ENCODE results near the gene DLST. TPM values are rescaled to one million over a fixed set of nuclear protein-coding genes. Genes with fewer than 3 reads are reported as not detected.

The DLST gene
- total RNA-seq, 4 donors from 2014 or later = 80.9 to 91.6 (median 83.5) TPM

GRCh38 chr14:74864198-74864597, 17.5 kb upstream of the DLST start:
- no peak for TF ChIP-seq POLR2A (IDR thresholded peaks at IDR 0.05)
- TF ChIP-seq CTCF (IDR thresholded peaks at IDR 0.05) = no peak
- Histone ChIP-seq H3K4me3 (replicated peaks in 1 of 3) (no peak overlapping the region), H3K27ac (no peak overlapping the region), H3K9me3 (no peaks in the 10 kb centered on the region), H3K36me3 (no peaks in the 10 kb centered on the region), H3K4me1 (peaks cover 0 to 6% of the 10 kb centered on the region in 2 donors), H3K27me3 (no peaks in the 10 kb centered on the region)
- WGBS, 2 donors = 89 to 91% methylated on average over 9 of the region's 9 CpGs
- no peak for DNase-seq
- intact Hi-C loops (cut with DNase I) = loop anchor here (5.0 kb wide), 2 partner anchors 43 to 223 kb away; no protein-coding TSS in a partner anchor

GRCh38 chr14:74865156-74865555, 16.6 kb upstream of the DLST start:
- WGBS, 2 donors = 94 to 95% methylated on average over 5 of the region's 5 CpGs
- Histone ChIP-seq H3K36me3 (no peaks in the 10 kb centered on the region), H3K4me3 (replicated peaks in 1 of 3) (no peak overlapping the region), H3K27me3 (no peaks in the 10 kb centered on the region), H3K27ac (no peak overlapping the region), H3K4me1 (peaks cover 0 to 6% of the 10 kb centered on the region in 2 donors), H3K9me3 (no peaks in the 10 kb centered on the region)
- intact Hi-C loops (cut with DNase I) = no loop called here
- DNase-seq = no peak
- TF ChIP-seq POLR2A (IDR thresholded peaks at IDR 0.05) = no peak
- no peak for TF ChIP-seq CTCF (IDR thresholded peaks at IDR 0.05)

GRCh38 chr14:74866708-74867389, 14.9 kb upstream of the DLST start:
- Histone ChIP-seq H3K4me1 (no peaks in the 10 kb centered on the region), H3K4me3 (replicated peaks in 1 of 3) (no peak overlapping the region), H3K36me3 (no peaks in the 10 kb centered on the region), H3K9me3 (no peaks in the 10 kb centered on the region), H3K27ac (no peak overlapping the region), H3K27me3 (no peaks in the 10 kb centered on the region)
- TF ChIP-seq POLR2A (IDR thresholded peaks at IDR 0.05) = no peak
- no peak for TF ChIP-seq CTCF (IDR thresholded peaks at IDR 0.05)
- intact Hi-C loops (cut with DNase I) = no loop called here
- DNase-seq = no peak
- WGBS, 2 donors = 81 to 85% methylated on average over 3 of the region's 3 CpGs

GRCh38 chr14:74867673-74868072, 14.0 kb upstream of the DLST start:
- intact Hi-C loops (cut with DNase I) = no loop called here
- H3K36me3 ChIP-seq = no peaks in the 10 kb centered on the region
- no peaks in the 10 kb centered on the region for H3K4me1 ChIP-seq
- H3K9me3 ChIP-seq = no peaks in the 10 kb centered on the region
- DNase-seq = no peak
- H3K27ac ChIP-seq = no peak overlapping the region
- H3K27me3 ChIP-seq = no peaks in the 10 kb centered on the region
- 51 to 72% methylated on average over 5 of the region's 5 CpGs for WGBS, 2 donors
- no peak overlapping the region for H3K4me3 ChIP-seq (replicated peaks in 1 of 3)
- TF ChIP-seq POLR2A (IDR thresholded peaks at IDR 0.05) (no peak), CTCF (IDR thresholded peaks at IDR 0.05) (no peak)

- 92 to 95% methylated on average over 8 of the region's 8 CpGs for WGBS, 2 donors
- Histone ChIP-seq H3K36me3 (no peaks in the 10 kb centered on the region), H3K27me3 (no peaks in the 10 kb centered on the region), H3K4me1 (no peaks in the 10 kb centered on the region), H3K27ac (no peak overlapping the region), H3K9me3 (no peaks in the 10 kb centered on the region), H3K4me3 (replicated peaks in 1 of 3) (no peak overlapping the region)
- no peak for DNase-seq
- TF ChIP-seq CTCF (IDR thresholded peaks at IDR 0.05) (no peak), POLR2A (IDR thresholded peaks at IDR 0.05) (no peak)
- intact Hi-C loops (cut with DNase I) = no loop called here
Observed at GRCh38 chr14:74868739-74869138, 13.0 kb upstream of the DLST start.
